HepG2 (cell line): Measurements from ENCODE around the gene FBXL7. TPM values are rescaled to one million over a fixed set of nuclear protein-coding genes. Genes with fewer than 3 reads are reported as not detected.

Source experiments
- ATAC-seq: fragments of 200-7000 bp; cut with Tn5 transposase; 3 replicates; pipeline ENCODE4 v1.9.1; 2020; ENCODE audit warnings: mild to moderate bottlenecking, moderate library complexity
- BruUV-seq: library from RNA; stranded (reverse); fragments of 400-500 nt; replicated peaks from 2 replicates; lab custom pipeline; 2021; lab: Mats Ljungman, UMichigan
- CTCF ChIA-PET: fragments of 300-600 bp; formaldehyde crosslinking; extraction: SDS; loops from one replicate; lab custom pipeline; 2021; ENCODE audit warnings: low total read pairs, inconsistent platforms, low intra/inter-chr PET ratio; lab: Yijun Ruan, JAX
- POLR2A ChIA-PET: fragments of 350-600 bp; sonication (Branson Sonifier 250); formaldehyde crosslinking; loops from one replicate; lab custom pipeline; 2020; ENCODE audit warnings: antibody characterized with exemption, inconsistent platforms; lab: Yijun Ruan, JAX
- DNase-seq: peaks from one replicate; pipeline ENCODE4 v3.0.0-alpha.2; 2015; ENCODE audit warnings: low spot score
- FAIRE-seq: peaks from 3 replicates; lab custom pipeline; 2011; peaks lifted over from hg19 to GRCh38; lab: Jason Lieb, UNC
- H2AFZ ChIP-seq: one replicate; pipeline ENCODE4 v1.6.1; 2011; ENCODE audit warnings: low read length, inconsistent platforms
- H3K27ac ChIP-seq: fragments of 300-600 bp; 3 replicates; pipeline ENCODE4 v1.8.0; 2011; ENCODE audit warnings: mixed run types, mild to moderate bottlenecking, mixed read lengths, low read length, inconsistent platforms; ENCODE audit not compliant: insufficient read depth; ENCODE audit errors: extremely low read length
- H3K27me3 ChIP-seq, 2 experiments: fragments of 200-600 bp in 1 of 2; 2 replicates in 1 of 2; 3 replicates in 1 of 2; pipeline versions ENCODE4 v1.6.0 to v1.8.0; 2011; ENCODE audit warnings: low read length in 2 of 2, mild to moderate bottlenecking in 2 of 2, moderate library complexity in 2 of 2, inconsistent platforms in 1 of 2; ENCODE audit not compliant: insufficient read depth in 2 of 2, control insufficient read depth in 1 of 2
- H3K36me3 ChIP-seq, 2 experiments: fragments of 200-600 bp in 1 of 2; replicated peaks in 1 of 2; 2 replicates in 1 of 2; 3 replicates in 1 of 2; pipeline versions ENCODE4 v1.5.1 to v1.8.0; 2011; ENCODE audit warnings: low read length in 2 of 2, inconsistent platforms in 1 of 2; ENCODE audit not compliant: insufficient read depth in 2 of 2, control insufficient read depth in 1 of 2
- H3K4me1 ChIP-seq: 2 replicates; pipeline ENCODE4 v1.5.1; 2012; ENCODE audit warnings: low read length, inconsistent platforms; ENCODE audit not compliant: insufficient read depth
- H3K4me2 ChIP-seq: 2 replicates; pipeline ENCODE4 v1.6.0; 2011; ENCODE audit warnings: low read depth, low read length, inconsistent platforms
- H3K4me3 ChIP-seq, 3 experiments: fragments of 200-600 bp in 1 of 3; sonication (generic), shearing (Covaris generic) in 1 of 3; replicated peaks in 1 of 3; 2 replicates each; pipeline ENCODE4 v1.5.1; 2011 to 2016; ENCODE audit warnings: low read length in 3 of 3, inconsistent platforms in 2 of 3, low read depth in 2 of 3, mild to moderate bottlenecking in 2 of 3, control low read depth in 1 of 3, mixed read lengths in 1 of 3; ENCODE audit not compliant: insufficient read depth in 1 of 3
- H3K79me2 ChIP-seq: one replicate; pipeline ENCODE4 v1.6.1; 2011; ENCODE audit warnings: low read length, inconsistent platforms; ENCODE audit not compliant: insufficient read depth
- H3K9ac ChIP-seq: 2 replicates; pipeline ENCODE4 v1.6.0; 2011; ENCODE audit warnings: mild to moderate bottlenecking, low read depth, low read length, inconsistent platforms; ENCODE audit not compliant: insufficient read depth
- H3K9me3 ChIP-seq: 2 replicates; pipeline ENCODE4 v1.5.1; 2012; ENCODE audit warnings: mild to moderate bottlenecking, low read length
- H4K20me1 ChIP-seq: 2 replicates; pipeline ENCODE4 v1.6.0; 2011; ENCODE audit warnings: inconsistent platforms, mild to moderate bottlenecking, low read length, moderate library complexity; ENCODE audit not compliant: insufficient read depth
- ATF7-NPFF ChIP-seq: sonication (generic); formaldehyde crosslinking; IDR thresholded peaks from 2 replicates; pipeline ENCODE4 v1.8.1; 2023; ENCODE audit warnings: mild to moderate bottlenecking, low read depth, missing genetic modification reagents, moderate library complexity
- BRD4 ChIP-seq: sonication (generic); formaldehyde crosslinking; IDR thresholded peaks from 2 replicates; pipeline ENCODE4 v1.4.0; 2020; ENCODE audit warnings: missing genetic modification reagents
- CERS6 ChIP-seq: sonication (generic); formaldehyde crosslinking; IDR thresholded peaks from 2 replicates; pipeline ENCODE4 v1.5.0; 2020; ENCODE audit warnings: missing genetic modification reagents
- ELF3 ChIP-seq: IDR thresholded peaks from 2 replicates; pipeline ENCODE4 v1.6.1; 2016; ENCODE audit warnings: missing genetic modification reagents, missing compliant biosample characterization
- KMT2A ChIP-seq: sonication (generic); formaldehyde crosslinking; IDR thresholded peaks from 2 replicates; pipeline ENCODE4 v1.4.0; 2020; ENCODE audit warnings: missing genetic modification reagents
- PHF20 ChIP-seq: sonication (generic); formaldehyde crosslinking; IDR thresholded peaks from 2 replicates; pipeline ENCODE4 v1.5.0; 2020; ENCODE audit warnings: mild to moderate bottlenecking, missing genetic modification reagents
- RXRB ChIP-seq: IDR thresholded peaks from 2 replicates; pipeline ENCODE4 v1.6.1; 2016; ENCODE audit warnings: borderline replicate concordance, missing genetic modification reagents, missing compliant biosample characterization
- TRAFD1 ChIP-seq: sonication (generic); formaldehyde crosslinking; IDR thresholded peaks from 2 replicates; pipeline ENCODE4 v1.5.1; 2020; ENCODE audit warnings: missing genetic modification reagents, mild to moderate bottlenecking, borderline replicate concordance
- ZNF512 ChIP-seq: sonication (generic); formaldehyde crosslinking; IDR thresholded peaks from 2 replicates; pipeline ENCODE4 v1.4.0; 2020; ENCODE audit warnings: mild to moderate bottlenecking, missing genetic modification reagents
- whole genome bisulfite sequencing: methylation state at CpG from one replicate; pipeline ENCODE4 v1.1.6; 2017; ENCODE audit warnings: low lambda C conversion rate; 5-methylcytosine and 5-hydroxymethylcytosine counted together
- in situ Hi-C: cut with HindIII; loops from 2 replicates; pipeline ENCODE4 v1.10.0; 2017; ENCODE audit warnings: low pct_unique_long_range_greater_than_20kb; ENCODE audit not compliant: extremely low pct_ligation_motif_present
- intact Hi-C: fragments of 100-400 bp; cut with micrococcal nuclease; formaldehyde crosslinking; loops from one replicate; pipeline ENCODE4 v1.10.0; 2022; ENCODE audit not compliant: unreplicated experiment
- polyA plus RNA-seq, 8 experiments: library from polyadenylated mRNA; depleted of rRNA in 3 of 8; stranded (reverse) in 7 of 8; unstranded in 1 of 8; fragments of >200 nt; fragmentation: Illumina TruSeq in 4 of 8; extraction: Trizol in 4 of 8; gene quantifications; 2 replicates each; pipeline versions ENCODE4 v1.2.1 to v1.2.3, GENCODE V29; 2011 to 2016; ENCODE audit warnings: low read depth in 4 of 8, missing spikeins in 1 of 8, mixed read lengths in 1 of 8; ENCODE audit not compliant: insufficient read depth in 1 of 8
- total RNA-seq, 5 experiments: library from RNA; depleted of rRNA; stranded (reverse); fragments of >200 nt; fragmentation: Illumina TruSeq; extraction: Trizol; gene quantifications; 2 replicates each; pipeline ENCODE4 v1.2.3, GENCODE V29; 2016; ENCODE audit warnings: low read depth in 1 of 5

The FBXL7 gene
- total and polyA plus RNA-seq, 2 of the 13 experiments (the other 11 are each of a cell fraction or from before 2014, with no cell fraction given), result 0.07 TPM; not detected in 1

DNA sequence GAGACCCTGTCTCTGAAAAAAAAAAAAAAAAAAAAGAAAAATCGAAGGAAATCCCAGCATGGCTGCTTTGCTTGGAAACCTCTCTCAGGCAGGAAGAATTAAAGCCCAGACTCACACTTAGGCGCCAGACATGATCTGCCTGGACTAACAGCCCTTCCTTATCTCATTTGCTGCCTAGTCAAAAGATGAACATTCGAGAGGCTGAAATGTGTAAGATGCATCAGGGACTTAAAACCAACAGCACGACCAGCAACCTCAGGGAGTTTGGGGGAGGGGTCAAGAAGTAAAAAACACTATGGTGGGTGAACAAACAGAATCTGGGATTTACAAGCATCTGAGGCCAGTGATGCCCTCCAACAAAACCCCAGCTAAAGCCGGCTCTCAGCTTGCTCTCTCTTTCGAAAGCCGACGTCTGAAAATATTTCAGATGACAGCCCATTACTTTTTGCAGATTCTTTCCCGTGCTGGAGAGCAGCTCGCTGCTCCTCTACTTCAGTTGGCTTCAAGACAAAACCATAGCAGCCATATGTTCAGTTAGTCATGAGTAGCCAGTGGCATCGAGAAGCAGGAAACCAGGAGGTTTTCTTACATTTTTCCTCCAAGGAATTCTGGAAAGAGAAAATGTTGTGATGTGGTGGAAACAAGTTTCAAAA, 429.8 kb downstream of the FBXL7 start:
- no TSS peak for BruUV-seq
- no peak for DNase-seq
- FAIRE-seq, result no peak
- H3K4me1 ChIP-seq, result no peaks in the 10 kb centered on the region
- no peaks in the 10 kb centered on the region for H3K79me2 ChIP-seq
- no peak for ATAC-seq
- TF ChIP-seq ZNF512 (CRISPR knock-in tag) (no peak), ELF3 (CRISPR knock-in tag) (no peak), BRD4 (no peak), ATF7-NPFF (CRISPR knock-in tag) (no peak), PHF20 (CRISPR knock-in tag) (no peak), CERS6 (CRISPR knock-in tag) (no peak), KMT2A (no peak), RXRB (CRISPR knock-in tag) (no peak), TRAFD1 (CRISPR knock-in tag) (no peak)
- no peak overlapping the region for H2AFZ ChIP-seq
- H3K9me3 ChIP-seq, result no peaks in the 10 kb centered on the region
- ChIA-PET POLR2A (no interaction called here), CTCF (no interaction called here)
- no peak overlapping the region for H3K4me3 ChIP-seq
- H4K20me1 ChIP-seq, result no peaks in the 10 kb centered on the region
- H3K9ac ChIP-seq, result no peak overlapping the region
- 25% methylated on average over 11 of the region's 11 CpGs for WGBS
- in situ Hi-C loops (no loop called here), intact Hi-C loops (no loop called here)
- H3K4me2 ChIP-seq, result no peak overlapping the region
- H3K36me3 ChIP-seq, result no peaks in the 10 kb centered on the region
- H3K27ac ChIP-seq, result no peak overlapping the region
- no peaks in the 10 kb centered on the region for H3K27me3 ChIP-seq
